Caco-2 (cell line): ENCODE data around the gene CCDC9. TPM values are rescaled to one million over a fixed set of nuclear protein-coding genes. Genes with fewer than 3 reads are reported as not detected.

ENCODE experiments used
- BruUV-seq: library from RNA; stranded (reverse); fragments of 400-500 nt; replicated peaks from 2 replicates; lab custom pipeline; 2021; lab: Mats Ljungman, UMichigan
- CTCF ChIA-PET: fragments of 300-600 bp; sonication (Branson Sonifier 250); formaldehyde crosslinking; loops from one replicate; lab custom pipeline; 2022; ENCODE audit warnings: antibody characterized with exemption; lab: Charles Lee
- POLR2A ChIA-PET: fragments of 300-600 bp; sonication (Branson Sonifier 250); formaldehyde crosslinking; loops from one replicate; lab custom pipeline; 2022; ENCODE audit warnings: antibody characterized with exemption; lab: Charles Lee
- DNase-seq, 2 experiments: peaks; one replicate each; pipeline versions ENCODE4 v3.0.0 to v3.0.0-alpha.2; 2020 to 2022
- H3K27me3 ChIP-seq: replicated peaks from 2 replicates; pipeline ENCODE4 v1.6.0; 2011; ENCODE audit warnings: low read length; ENCODE audit not compliant: control insufficient read depth, insufficient read depth
- H3K36me3 ChIP-seq: 2 replicates; pipeline ENCODE4 v1.5.1; 2011; ENCODE audit warnings: low read length; ENCODE audit not compliant: control insufficient read depth, insufficient read depth
- H3K4me1 ChIP-seq: fragments of 250-450 bp; sonication (Bioruptor Pico); 2 replicates; pipeline ENCODE4 v1.5.1; 2020; ENCODE audit warnings: mild to moderate bottlenecking
- H3K4me3 ChIP-seq: 2 replicates; pipeline ENCODE4 v1.5.1; 2011; ENCODE audit warnings: low read depth, mild to moderate bottlenecking, control low read depth, low read length
- H3K9me3 ChIP-seq: fragments of 250-450 bp; sonication (Bioruptor Pico); 2 replicates; pipeline ENCODE4 v1.5.1; 2020; ENCODE audit warnings: mild to moderate bottlenecking, moderate library complexity
- H3K27ac Mint-ChIP-seq: one replicate; pipeline ENCODE4 v1.8.0; 2022; ENCODE audit warnings: mixed read lengths; ENCODE audit not compliant: unreplicated experiment
- H3K27me3 Mint-ChIP-seq: one replicate; pipeline ENCODE4 v1.8.0; 2022; ENCODE audit warnings: mixed read lengths; ENCODE audit not compliant: insufficient read depth, unreplicated experiment
- H3K36me3 Mint-ChIP-seq: one replicate; pipeline ENCODE4 v1.8.0; 2022; ENCODE audit warnings: mild to moderate bottlenecking, mixed read lengths; ENCODE audit not compliant: insufficient read depth, unreplicated experiment
- H3K4me1 Mint-ChIP-seq: one replicate; pipeline ENCODE4 v1.8.0; 2022; ENCODE audit warnings: low read depth, mixed read lengths; ENCODE audit not compliant: unreplicated experiment
- H3K4me3 Mint-ChIP-seq: one replicate; pipeline ENCODE4 v1.8.0; 2022; ENCODE audit warnings: mild to moderate bottlenecking, moderate library complexity, mixed read lengths; ENCODE audit not compliant: unreplicated experiment
- H3K9me3 Mint-ChIP-seq: one replicate; pipeline ENCODE4 v1.8.0; 2022; ENCODE audit warnings: mixed read lengths; ENCODE audit not compliant: unreplicated experiment
- CTCF ChIP-seq, 2 experiments: fragments of 200-600 bp in 1 of 2; IDR thresholded peaks; 1 replicate in 1 of 2; 2 replicates in 1 of 2; pipeline versions ENCODE4 v1.5.1 to v1.8.0; 2011 to 2022; ENCODE audit warnings: antibody characterized with exemption in 1 of 2, control low read depth in 1 of 2, inconsistent platforms in 1 of 2, low read depth in 1 of 2, low read length in 1 of 2, mild to moderate bottlenecking in 1 of 2, moderate library complexity in 1 of 2; ENCODE audit not compliant: insufficient read depth in 1 of 2, severe bottlenecking in 1 of 2, unreplicated experiment in 1 of 2
- intact Hi-C: fragments of 100-400 bp; cut with micrococcal nuclease; formaldehyde crosslinking; loops from one replicate; pipeline ENCODE4 v1.10.0; 2022; ENCODE audit not compliant: unreplicated experiment
- total RNA-seq: library from RNA; stranded (reverse); gene quantifications from 2 replicates; pipeline ENCODE4 v1.2.3, GENCODE V29; 2022

CCDC9 gene
- total RNA-seq, 1 experiment from 2014 or later, result 43.1 TPM

- POLR2A ChIA-PET, result no interaction called here
- Mint-ChIP-seq H3K4me3 (no peak overlapping the region), H3K27me3 (no peaks in the 10 kb centered on the region), H3K9me3 (no peaks in the 10 kb centered on the region), H3K4me1 (peaks cover 8% of the 10 kb centered on the region), H3K36me3 (no peaks in the 10 kb centered on the region), H3K27ac (no peak overlapping the region)
- H3K9me3 ChIP-seq, result no peaks in the 10 kb centered on the region
- H3K36me3 ChIP-seq, result no peaks in the 10 kb centered on the region
- H3K27me3 ChIP-seq, result no peaks in the 10 kb centered on the region
- H3K4me3 ChIP-seq, result no peak overlapping the region
- DNase-seq, result no peak
- no peak for TF ChIP-seq CTCF (IDR thresholded peaks at IDR 0.05; ENCODE audit: insufficient read depth in 1 of 2, low read depth in 1 of 2, low read length in 1 of 2, severe bottlenecking in 1 of 2, unreplicated experiment in 1 of 2)
- H3K4me1 ChIP-seq, result no peaks in the 10 kb centered on the region
- intact Hi-C loops, result no loop called here
- no TSS peak for BruUV-seq
- CTCF ChIA-PET, result interaction anchor here (1.0 kb wide), 1 partner anchor 85 kb away, joined by 3 read pairs; no protein-coding TSS in a partner anchor
Measured at GRCh38 chr19:47306303-47306702, 50.0 kb downstream of the CCDC9 start.

GRCh38 chr19:47309038-47309437, 52.7 kb downstream of the CCDC9 start:
- DNase-seq, result no peak
- Mint-ChIP-seq H3K9me3 (no peaks in the 10 kb centered on the region), H3K4me3 (no peak overlapping the region), H3K27me3 (no peaks in the 10 kb centered on the region), H3K36me3 (no peaks in the 10 kb centered on the region), H3K4me1 (peaks cover 12% of the 10 kb centered on the region), H3K27ac (no peak overlapping the region)
- intact Hi-C loops, result no loop called here
- no peak overlapping the region for H3K4me3 ChIP-seq
- H3K9me3 ChIP-seq, result 0 out of 2 replicates have a peak, but pooled peaks cover 5% of the 10 kb centered on the region
- ChIA-PET CTCF (interaction anchor here (0.6 to 0.9 kb wide), 2 partner anchors 40 to 301 kb away, joined by 3 to 4 read pairs; no protein-coding TSS in a partner anchor), POLR2A (interaction anchor here (0.6 kb wide), 1 partner anchor 301 kb away, joined by 3 read pairs; no protein-coding TSS in a partner anchor)
- no peaks in the 10 kb centered on the region for H3K4me1 ChIP-seq
- TF ChIP-seq CTCF (IDR thresholded peaks at IDR 0.05; ENCODE audit: insufficient read depth in 1 of 2, low read depth in 1 of 2, low read length in 1 of 2, severe bottlenecking in 1 of 2, unreplicated experiment in 1 of 2), result no peak
- H3K36me3 ChIP-seq, result no peaks in the 10 kb centered on the region
- H3K27me3 ChIP-seq, result no peaks in the 10 kb centered on the region
- no TSS peak for BruUV-seq

GRCh38 chr19:47309608-47310007, 53.3 kb downstream of the CCDC9 start, which contains the start of gene C5AR1:
C5AR1 (plus strand) TSS chr19:47309861; CDS start chr19:47309896, 35 bp downstream.
- no peak within 1 kb of the TSS for H3K27ac Mint-ChIP-seq
- no peaks in the 10 kb centered on the region for H3K36me3 Mint-ChIP-seq
- peaks cover 14% of the 10 kb centered on the region for H3K4me1 Mint-ChIP-seq
- DNase-seq, result no peak
- H3K36me3 ChIP-seq, result no peaks in the 10 kb centered on the region
- no peaks in the 10 kb centered on the region for H3K27me3 ChIP-seq
- H3K9me3 Mint-ChIP-seq, result no peaks in the 10 kb centered on the region
- 0 out of 2 replicates have a peak, but pooled peaks cover 5% of the 10 kb centered on the region for H3K9me3 ChIP-seq
- CTCF ChIA-PET, result interaction anchor here (0.9 kb wide), 1 partner anchor 39 kb away, joined by 4 read pairs; no protein-coding TSS in a partner anchor
- H3K27me3 Mint-ChIP-seq, result no peaks in the 10 kb centered on the region
- no TSS peak for BruUV-seq
- no peak within 1 kb of the TSS for H3K4me3 Mint-ChIP-seq
- no peak within 1 kb of the TSS for H3K4me3 ChIP-seq
- 0 out of 2 replicates have a peak, but pooled peaks cover under 1% of the 10 kb centered on the region for H3K4me1 ChIP-seq
- intact Hi-C loops, result no loop called here
- POLR2A ChIA-PET, result interaction anchor here (0.6 kb wide), 1 partner anchor 300 kb away, joined by 3 read pairs; no protein-coding TSS in a partner anchor
- no peak for TF ChIP-seq CTCF (IDR thresholded peaks at IDR 0.05; ENCODE audit: insufficient read depth in 1 of 2, low read depth in 1 of 2, low read length in 1 of 2, severe bottlenecking in 1 of 2, unreplicated experiment in 1 of 2)
